WTC11 (cell line): Measurements from ENCODE around the gene NEO1. TPM values are rescaled to one million over a fixed set of nuclear protein-coding genes. Genes with fewer than 3 reads are reported as not detected.

ENCODE experiments used
- ATAC-seq: fragments of 200-7000 bp; cut with Tn5 transposase; 2 replicates; pipeline ENCODE4 v1.10.0; 2021; ENCODE audit warnings: mild to moderate bottlenecking, moderate library complexity
- CTCF ChIA-PET: fragments of 300-600 bp; sonication (Branson Sonifier 250); formaldehyde crosslinking; loops from one replicate; lab custom pipeline; 2021; ENCODE audit warnings: antibody characterized with exemption; lab: Charles Lee
- POLR2A ChIA-PET: fragments of 350-600 bp; sonication (Branson Sonifier 250); formaldehyde crosslinking; loops from one replicate; lab custom pipeline; 2021; ENCODE audit warnings: antibody characterized with exemption; lab: Charles Lee
- DNase-seq: peaks from one replicate; pipeline ENCODE4 v3.0.0; 2021; ENCODE audit warnings: low spot score
- H3K27ac Mint-ChIP-seq: 2 replicates; pipeline ENCODE4 v1.8.0; 2021; ENCODE audit warnings: mixed read lengths
- H3K27me3 Mint-ChIP-seq: 2 replicates; pipeline ENCODE4 v1.8.0; 2021; ENCODE audit warnings: low read depth, mild to moderate bottlenecking, moderate library complexity, mixed read lengths
- H3K36me3 Mint-ChIP-seq: 2 replicates; pipeline ENCODE4 v1.8.0; 2021; ENCODE audit warnings: mixed read lengths
- H3K4me1 Mint-ChIP-seq: 2 replicates; pipeline ENCODE4 v1.8.0; 2022; ENCODE audit warnings: mixed read lengths
- H3K4me3 Mint-ChIP-seq: 2 replicates; pipeline ENCODE4 v1.8.0; 2021; ENCODE audit warnings: mild to moderate bottlenecking, moderate library complexity, mixed read lengths
- H3K9me3 Mint-ChIP-seq: 2 replicates; pipeline ENCODE4 v1.8.0; 2021; ENCODE audit warnings: mixed read lengths
- CREM ChIP-seq: sonication (generic); formaldehyde crosslinking; IDR thresholded peaks from 2 replicates; pipeline ENCODE4 v1.8.1; 2022; ENCODE audit warnings: mild to moderate bottlenecking, missing genetic modification reagents, moderate library complexity
- ELF4 ChIP-seq: sonication (generic); formaldehyde crosslinking; IDR thresholded peaks from 2 replicates; pipeline ENCODE4 v1.8.1; 2022; ENCODE audit warnings: low read depth, mild to moderate bottlenecking, moderate library complexity, missing genetic modification reagents
- ESRRA ChIP-seq: sonication (generic); formaldehyde crosslinking; IDR thresholded peaks from 2 replicates; pipeline ENCODE4 v1.8.1; 2022; ENCODE audit warnings: mild to moderate bottlenecking, missing genetic modification reagents, borderline replicate concordance
- FOXJ3 ChIP-seq: sonication (generic); formaldehyde crosslinking; IDR thresholded peaks from 2 replicates; pipeline ENCODE4 v1.9.0; 2021; ENCODE audit warnings: missing genetic modification reagents, mild to moderate bottlenecking, borderline replicate concordance
- FOXP1 ChIP-seq: sonication (generic); formaldehyde crosslinking; IDR thresholded peaks from 2 replicates; pipeline ENCODE4 v1.8.0; 2022; ENCODE audit warnings: missing genetic modification reagents, mild to moderate bottlenecking, moderate library complexity, borderline replicate concordance
- NFE2L1 ChIP-seq: sonication (generic); formaldehyde crosslinking; IDR thresholded peaks from 2 replicates; pipeline ENCODE4 v1.8.1; 2023; ENCODE audit warnings: missing genetic modification reagents
- NFYB ChIP-seq: sonication (generic); formaldehyde crosslinking; conservative IDR thresholded peaks from 2 replicates; pipeline ENCODE4 v1.8.0; 2022; ENCODE audit warnings: low read depth, missing genetic modification reagents
- NR2C2 ChIP-seq: sonication (generic); formaldehyde crosslinking; IDR thresholded peaks from 2 replicates; pipeline ENCODE4 v1.8.0; 2022; ENCODE audit warnings: mild to moderate bottlenecking, missing genetic modification reagents
- NR3C1 ChIP-seq: sonication (generic); formaldehyde crosslinking; conservative IDR thresholded peaks from 2 replicates; pipeline ENCODE4 v1.8.1; 2023; ENCODE audit warnings: low read depth, mild to moderate bottlenecking, missing genetic modification reagents
- PRRX2 ChIP-seq: fragments of 250-450 bp; sonication (Bioruptor Pico); IDR thresholded peaks from 2 replicates; pipeline ENCODE4 v1.8.0; 2021; ENCODE audit warnings: mild to moderate bottlenecking
- RELA ChIP-seq: sonication (generic); formaldehyde crosslinking; IDR thresholded peaks from 2 replicates; pipeline ENCODE4 v1.8.1; 2022; ENCODE audit warnings: missing genetic modification reagents, mild to moderate bottlenecking, borderline replicate concordance
- RORB ChIP-seq: fragments of 250-450 bp; sonication (Bioruptor Pico); IDR thresholded peaks from 2 replicates; pipeline ENCODE4 v1.9.0; 2021; ENCODE audit warnings: mild to moderate bottlenecking
- ZNF219 ChIP-seq: sonication (generic); formaldehyde crosslinking; IDR thresholded peaks from 2 replicates; pipeline ENCODE4 v1.8.0; 2023; ENCODE audit warnings: missing genetic modification reagents, mild to moderate bottlenecking, borderline replicate concordance
- ZNF671 ChIP-seq: fragments of 250-450 bp; sonication (Bioruptor Pico); IDR thresholded peaks from 2 replicates; pipeline ENCODE4 v1.8.0; 2021; ENCODE audit warnings: mild to moderate bottlenecking
- total RNA-seq: library from RNA; stranded (reverse); gene quantifications from 3 replicates; pipeline ENCODE4 v1.2.3, GENCODE V29; 2021
- TF ChIP-seq, protein P1 (sequence below): sonication (generic); formaldehyde crosslinking; IDR thresholded peaks from 2 replicates; pipeline ENCODE4 v1.8.1; 2023; ENCODE audit warnings: mild to moderate bottlenecking, moderate library complexity, missing genetic modification reagents
- TF ChIP-seq, protein P2 (sequence below): sonication (generic); formaldehyde crosslinking; IDR thresholded peaks from 2 replicates; pipeline ENCODE4 v1.8.1; 2022; ENCODE audit warnings: mild to moderate bottlenecking, moderate library complexity, missing genetic modification reagents
- TF ChIP-seq, protein P3 (sequence below): sonication (generic); formaldehyde crosslinking; IDR thresholded peaks from 2 replicates; pipeline ENCODE4 v1.8.0; 2022; ENCODE audit warnings: mild to moderate bottlenecking, missing genetic modification reagents
- TF ChIP-seq, protein P4 (sequence below): sonication (generic); formaldehyde crosslinking; IDR thresholded peaks from 2 replicates; pipeline ENCODE4 v1.8.1; 2022; ENCODE audit warnings: low read depth, missing genetic modification reagents, borderline replicate concordance
- TF ChIP-seq, protein P5 (sequence below): fragments of 200-600 bp; IDR thresholded peaks from 2 replicates; pipeline ENCODE4 v1.8.0; 2022; ENCODE audit warnings: antibody characterized with exemption

NEO1 gene
- total RNA-seq, 1 experiment from 2014 or later, result 37.1 TPM

DNA sequence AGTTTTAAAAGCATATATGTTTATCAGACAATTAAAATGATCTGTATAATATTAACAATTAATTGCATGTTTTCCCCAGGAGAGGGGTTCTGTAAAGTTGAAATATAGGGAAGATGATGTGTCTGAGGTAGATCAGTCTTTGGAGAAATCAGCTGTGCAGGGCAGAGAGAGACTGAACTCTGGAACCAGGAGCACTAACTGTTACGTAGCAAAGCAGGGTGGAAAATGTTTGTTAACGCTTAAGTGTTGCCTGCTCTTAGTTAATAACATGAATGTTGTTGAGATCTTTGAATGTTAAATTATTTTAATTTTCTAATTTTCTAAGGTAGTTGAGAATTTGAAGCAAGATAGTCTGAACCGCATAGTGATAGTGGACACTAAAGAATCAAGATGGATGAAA lies 57.5 kb downstream of the NEO1 start:
- Mint-ChIP-seq H3K4me1 (peaks cover 12% of the 10 kb centered on the region), H3K36me3 (no peaks in the 10 kb centered on the region), H3K4me3 (no peak overlapping the region), H3K27ac (no peak overlapping the region), H3K9me3 (no peaks in the 10 kb centered on the region), H3K27me3 (no peaks in the 10 kb centered on the region)
- ATAC-seq (no peak), DNase-seq (no peak)
- ChIA-PET CTCF (no interaction called here), POLR2A (interaction anchor here (0.6 kb wide), 1 partner anchor 10 kb away, joined by 4 read pairs; no protein-coding TSS in a partner anchor)
- no peak for TF ChIP-seq ELF4
- TF ChIP-seq NFYB, result no peak
- no peak for TF ChIP-seq PRRX2 (CRISPR knock-in tag)
- TF ChIP-seq RELA (CRISPR knock-in tag), result no peak
- TF ChIP-seq, protein P1, sequence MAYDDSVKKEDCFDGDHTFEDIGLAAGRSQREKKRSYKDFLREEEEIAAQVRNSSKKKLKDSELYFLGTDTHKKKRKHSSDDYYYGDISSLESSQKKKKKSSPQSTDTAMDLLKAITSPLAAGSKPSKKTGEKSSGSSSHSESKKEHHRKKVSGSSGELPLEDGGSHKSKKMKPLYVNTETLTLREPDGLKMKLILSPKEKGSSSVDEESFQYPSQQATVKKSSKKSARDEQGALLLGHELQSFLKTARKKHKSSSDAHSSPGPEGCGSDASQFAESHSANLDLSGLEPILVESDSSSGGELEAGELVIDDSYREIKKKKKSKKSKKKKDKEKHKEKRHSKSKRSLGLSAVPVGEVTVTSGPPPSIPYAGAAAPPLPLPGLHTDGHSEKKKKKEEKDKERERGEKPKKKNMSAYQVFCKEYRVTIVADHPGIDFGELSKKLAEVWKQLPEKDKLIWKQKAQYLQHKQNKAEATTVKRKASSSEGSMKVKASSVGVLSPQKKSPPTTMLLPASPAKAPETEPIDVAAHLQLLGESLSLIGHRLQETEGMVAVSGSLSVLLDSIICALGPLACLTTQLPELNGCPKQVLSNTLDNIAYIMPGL (CRISPR knock-in tag), result no peak
- no peak for TF ChIP-seq NR2C2 (CRISPR knock-in tag)

DNA sequence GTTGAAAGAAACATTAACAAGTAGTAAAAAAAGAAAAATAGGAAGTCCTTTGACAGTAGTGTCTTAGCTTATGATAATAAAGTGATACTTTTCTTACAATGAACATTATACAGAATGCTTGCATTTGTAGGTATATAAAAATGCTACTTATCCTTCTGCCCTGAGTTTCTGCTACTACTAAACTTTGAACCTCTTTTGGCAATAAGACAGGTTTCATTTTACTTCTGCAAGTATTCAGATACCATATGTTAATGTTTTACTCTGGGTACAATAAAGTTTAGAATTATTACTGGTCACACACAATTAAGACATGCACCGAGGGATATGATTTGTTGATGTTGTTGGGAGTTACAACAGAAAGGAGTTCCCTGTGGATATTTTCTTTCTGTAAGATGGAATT lies 57.9 kb downstream of the NEO1 start:
- Mint-ChIP-seq H3K9me3 (no peaks in the 10 kb centered on the region), H3K36me3 (no peaks in the 10 kb centered on the region), H3K27me3 (no peaks in the 10 kb centered on the region), H3K4me3 (no peak overlapping the region), H3K27ac (no peak overlapping the region), H3K4me1 (peaks cover 12% of the 10 kb centered on the region)
- TF ChIP-seq FOXJ3 (CRISPR knock-in tag) (no peak), CREM (CRISPR knock-in tag) (no peak), FOXP1 (CRISPR knock-in tag) (no peak), RORB (CRISPR knock-in tag) (no peak), ZNF219 (CRISPR knock-in tag) (no peak), ZNF671 (CRISPR knock-in tag) (no peak), ESRRA (CRISPR knock-in tag) (no peak), NFE2L1 (CRISPR knock-in tag) (no peak), NR3C1 (CRISPR knock-in tag) (no peak)
- TF ChIP-seq, protein P2, sequence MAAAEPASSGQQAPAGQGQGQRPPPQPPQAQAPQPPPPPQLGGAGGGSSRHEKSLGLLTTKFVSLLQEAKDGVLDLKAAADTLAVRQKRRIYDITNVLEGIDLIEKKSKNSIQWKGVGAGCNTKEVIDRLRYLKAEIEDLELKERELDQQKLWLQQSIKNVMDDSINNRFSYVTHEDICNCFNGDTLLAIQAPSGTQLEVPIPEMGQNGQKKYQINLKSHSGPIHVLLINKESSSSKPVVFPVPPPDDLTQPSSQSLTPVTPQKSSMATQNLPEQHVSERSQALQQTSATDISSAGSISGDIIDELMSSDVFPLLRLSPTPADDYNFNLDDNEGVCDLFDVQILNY, result no peak
- TF ChIP-seq, protein P3, sequence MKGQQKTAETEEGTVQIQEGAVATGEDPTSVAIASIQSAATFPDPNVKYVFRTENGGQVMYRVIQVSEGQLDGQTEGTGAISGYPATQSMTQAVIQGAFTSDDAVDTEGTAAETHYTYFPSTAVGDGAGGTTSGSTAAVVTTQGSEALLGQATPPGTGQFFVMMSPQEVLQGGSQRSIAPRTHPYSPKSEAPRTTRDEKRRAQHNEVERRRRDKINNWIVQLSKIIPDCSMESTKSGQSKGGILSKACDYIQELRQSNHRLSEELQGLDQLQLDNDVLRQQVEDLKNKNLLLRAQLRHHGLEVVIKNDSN (CRISPR knock-in tag), result no peak
- TF ChIP-seq, protein P4, sequence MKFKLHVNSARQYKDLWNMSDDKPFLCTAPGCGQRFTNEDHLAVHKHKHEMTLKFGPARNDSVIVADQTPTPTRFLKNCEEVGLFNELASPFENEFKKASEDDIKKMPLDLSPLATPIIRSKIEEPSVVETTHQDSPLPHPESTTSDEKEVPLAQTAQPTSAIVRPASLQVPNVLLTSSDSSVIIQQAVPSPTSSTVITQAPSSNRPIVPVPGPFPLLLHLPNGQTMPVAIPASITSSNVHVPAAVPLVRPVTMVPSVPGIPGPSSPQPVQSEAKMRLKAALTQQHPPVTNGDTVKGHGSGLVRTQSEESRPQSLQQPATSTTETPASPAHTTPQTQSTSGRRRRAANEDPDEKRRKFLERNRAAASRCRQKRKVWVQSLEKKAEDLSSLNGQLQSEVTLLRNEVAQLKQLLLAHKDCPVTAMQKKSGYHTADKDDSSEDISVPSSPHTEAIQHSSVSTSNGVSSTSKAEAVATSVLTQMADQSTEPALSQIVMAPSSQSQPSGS (CRISPR knock-in tag), result no peak
- TF ChIP-seq, protein P5, sequence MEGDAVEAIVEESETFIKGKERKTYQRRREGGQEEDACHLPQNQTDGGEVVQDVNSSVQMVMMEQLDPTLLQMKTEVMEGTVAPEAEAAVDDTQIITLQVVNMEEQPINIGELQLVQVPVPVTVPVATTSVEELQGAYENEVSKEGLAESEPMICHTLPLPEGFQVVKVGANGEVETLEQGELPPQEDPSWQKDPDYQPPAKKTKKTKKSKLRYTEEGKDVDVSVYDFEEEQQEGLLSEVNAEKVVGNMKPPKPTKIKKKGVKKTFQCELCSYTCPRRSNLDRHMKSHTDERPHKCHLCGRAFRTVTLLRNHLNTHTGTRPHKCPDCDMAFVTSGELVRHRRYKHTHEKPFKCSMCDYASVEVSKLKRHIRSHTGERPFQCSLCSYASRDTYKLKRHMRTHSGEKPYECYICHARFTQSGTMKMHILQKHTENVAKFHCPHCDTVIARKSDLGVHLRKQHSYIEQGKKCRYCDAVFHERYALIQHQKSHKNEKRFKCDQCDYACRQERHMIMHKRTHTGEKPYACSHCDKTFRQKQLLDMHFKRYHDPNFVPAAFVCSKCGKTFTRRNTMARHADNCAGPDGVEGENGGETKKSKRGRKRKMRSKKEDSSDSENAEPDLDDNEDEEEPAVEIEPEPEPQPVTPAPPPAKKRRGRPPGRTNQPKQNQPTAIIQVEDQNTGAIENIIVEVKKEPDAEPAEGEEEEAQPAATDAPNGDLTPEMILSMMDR, result no peak
- ATAC-seq, result no peak
- ChIA-PET POLR2A (interaction anchor here (0.6 kb wide), 1 partner anchor 10 kb away, joined by 4 read pairs; no protein-coding TSS in a partner anchor), CTCF (no interaction called here)
- no peak for DNase-seq
